SU-DHL-6 (cell line): ENCODE measurements around the gene RRBP1.

Experiments
- H2AFZ ChIP-seq: fragments of 200-600 bp; sonication (generic); 2 replicates; pipeline ENCODE4 v1.6.1; 2014; ENCODE audit warnings: low read depth, mild to moderate bottlenecking, moderate library complexity, mixed read lengths, antibody characterized with exemption, low read length; ENCODE audit not compliant: severe bottlenecking
- H3F3A ChIP-seq: fragments of 200-600 bp; shearing (Covaris generic); 2 replicates; pipeline ENCODE4 v1.6.0; 2016; ENCODE audit warnings: antibody characterized with exemption, mild to moderate bottlenecking; ENCODE audit not compliant: insufficient read depth
- H3K27ac ChIP-seq: fragments of 200-600 bp; sonication (generic); 2 replicates; pipeline ENCODE4 v1.5.1; 2016; ENCODE audit warnings: low read depth, mild to moderate bottlenecking, low read length, moderate library complexity, mixed read lengths
- H3K27me3 ChIP-seq: fragments of 200-600 bp; sonication (generic), shearing (Covaris generic); 2 replicates; pipeline ENCODE4 v1.6.0; 2014; ENCODE audit warnings: mild to moderate bottlenecking, low read length
- H3K36me3 ChIP-seq: fragments of 200-600 bp; sonication (generic); 2 replicates; pipeline ENCODE4 v1.6.1; 2014; ENCODE audit warnings: mild to moderate bottlenecking, low read length, mixed read lengths
- H3K4me2 ChIP-seq: fragments of 300-600, 200-600 bp; shearing (Covaris generic), sonication (generic); 2 replicates; pipeline ENCODE4 v1.6.0; 2014; ENCODE audit warnings: low read length, low read depth, mild to moderate bottlenecking; ENCODE audit not compliant: poor library complexity, severe bottlenecking
- H3K4me3 ChIP-seq: fragments of 200-600 bp; sonication (generic); 2 replicates; pipeline ENCODE4 v1.5.1; 2014; ENCODE audit warnings: antibody characterized with exemption, low read length, mild to moderate bottlenecking, mixed read lengths; ENCODE audit not compliant: insufficient read depth, poor library complexity, severe bottlenecking
- H3K79me2 ChIP-seq: fragments of 200-600 bp; sonication (generic); 2 replicates; pipeline ENCODE4 v1.6.1; 2014; ENCODE audit warnings: mild to moderate bottlenecking, low read length, moderate library complexity; ENCODE audit not compliant: insufficient read depth
- H3K9ac ChIP-seq: fragments of 200-600 bp; sonication (generic); 2 replicates; pipeline ENCODE4 v1.7.0; 2014; ENCODE audit warnings: mild to moderate bottlenecking, low read length
- H3K9me2 ChIP-seq: fragments of 200-600 bp; sonication (generic); replicated peaks from 2 replicates; pipeline ENCODE4 v1.6.1; 2014; ENCODE audit warnings: low read length; ENCODE audit not compliant: insufficient read depth
- H3K9me3 ChIP-seq: fragments of 200-600 bp; sonication (generic); 2 replicates; pipeline ENCODE4 v1.6.1; 2014; ENCODE audit warnings: low read length, mixed read lengths; ENCODE audit not compliant: insufficient read depth
- H4K20me1 ChIP-seq: fragments of 200-600 bp; sonication (generic); 2 replicates; pipeline ENCODE4 v1.6.1; 2014; ENCODE audit warnings: low read depth, mild to moderate bottlenecking, antibody characterized with exemption, low read length, moderate library complexity, mixed read lengths
- EZH2phosphoT487 ChIP-seq: fragments of 200-600 bp; sonication (generic), shearing (Covaris generic); conservative IDR thresholded peaks from 2 replicates; pipeline ENCODE4 v1.6.1; 2018; ENCODE audit warnings: mild to moderate bottlenecking, antibody characterized with exemption, low read length, moderate library complexity, mixed read lengths
- TF ChIP-seq, protein P1 (sequence below): fragments of 200-600 bp; sonication (generic); IDR thresholded peaks from one replicate; pipeline ENCODE4 v1.5.1; 2017; ENCODE audit warnings: antibody characterized with exemption, mild to moderate bottlenecking, low read length, moderate library complexity; ENCODE audit not compliant: insufficient read depth, poor library complexity, severe bottlenecking

RRBP1 gene

DNA sequence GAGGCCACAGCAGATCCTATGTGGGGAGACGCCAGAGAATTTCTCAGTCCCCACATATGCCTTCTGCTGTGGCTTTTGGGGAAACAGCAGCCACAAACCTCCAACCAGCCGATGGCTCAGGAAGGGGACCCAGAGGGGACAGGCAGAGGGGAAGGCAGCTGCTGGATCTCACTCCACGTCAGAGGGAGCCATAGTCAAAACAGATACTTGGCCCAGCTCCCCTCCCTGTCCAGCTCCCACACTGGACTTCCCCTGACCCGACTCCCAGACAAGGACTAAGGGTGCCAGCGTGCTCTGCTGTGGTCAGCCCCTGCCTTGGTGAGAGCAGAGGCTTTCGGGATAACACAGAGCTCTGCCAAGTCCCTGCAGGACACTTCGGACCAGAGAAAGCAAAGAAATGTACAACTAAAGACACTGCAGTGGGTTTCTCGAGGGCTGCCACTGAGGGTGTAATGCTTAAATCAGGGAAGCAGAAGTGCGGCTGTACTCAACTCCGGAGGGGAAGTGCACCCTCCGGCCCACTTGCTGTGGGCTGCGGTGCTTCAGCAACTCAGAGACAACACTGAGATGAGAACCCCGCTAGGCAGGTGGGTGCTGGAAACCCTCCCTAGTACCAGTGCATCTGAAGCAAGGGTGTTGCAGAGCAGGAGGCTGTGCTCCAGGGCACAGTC lies 47.2 kb downstream of the RRBP1 start:
- no peaks in the 10 kb centered on the region for H3K27me3 ChIP-seq
- H3K9me3 ChIP-seq, result no peaks in the 10 kb centered on the region
- no peak overlapping the region for H3K9ac ChIP-seq
- no peaks in the 10 kb centered on the region for H3K9me2 ChIP-seq
- H3K4me2 ChIP-seq, result no peak overlapping the region
- H3K36me3 ChIP-seq, result no peaks in the 10 kb centered on the region
- no peaks in the 10 kb centered on the region for H4K20me1 ChIP-seq
- H3K4me3 ChIP-seq, result no peak overlapping the region
- H3K27ac ChIP-seq, result no peak overlapping the region
- no peaks in the 10 kb centered on the region for H3F3A ChIP-seq
- no peak for TF ChIP-seq EZH2phosphoT487
- TF ChIP-seq, protein P1, sequence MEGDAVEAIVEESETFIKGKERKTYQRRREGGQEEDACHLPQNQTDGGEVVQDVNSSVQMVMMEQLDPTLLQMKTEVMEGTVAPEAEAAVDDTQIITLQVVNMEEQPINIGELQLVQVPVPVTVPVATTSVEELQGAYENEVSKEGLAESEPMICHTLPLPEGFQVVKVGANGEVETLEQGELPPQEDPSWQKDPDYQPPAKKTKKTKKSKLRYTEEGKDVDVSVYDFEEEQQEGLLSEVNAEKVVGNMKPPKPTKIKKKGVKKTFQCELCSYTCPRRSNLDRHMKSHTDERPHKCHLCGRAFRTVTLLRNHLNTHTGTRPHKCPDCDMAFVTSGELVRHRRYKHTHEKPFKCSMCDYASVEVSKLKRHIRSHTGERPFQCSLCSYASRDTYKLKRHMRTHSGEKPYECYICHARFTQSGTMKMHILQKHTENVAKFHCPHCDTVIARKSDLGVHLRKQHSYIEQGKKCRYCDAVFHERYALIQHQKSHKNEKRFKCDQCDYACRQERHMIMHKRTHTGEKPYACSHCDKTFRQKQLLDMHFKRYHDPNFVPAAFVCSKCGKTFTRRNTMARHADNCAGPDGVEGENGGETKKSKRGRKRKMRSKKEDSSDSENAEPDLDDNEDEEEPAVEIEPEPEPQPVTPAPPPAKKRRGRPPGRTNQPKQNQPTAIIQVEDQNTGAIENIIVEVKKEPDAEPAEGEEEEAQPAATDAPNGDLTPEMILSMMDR, result no peak
- H3K79me2 ChIP-seq, result no peaks in the 10 kb centered on the region
- no peak overlapping the region for H2AFZ ChIP-seq

DNA sequence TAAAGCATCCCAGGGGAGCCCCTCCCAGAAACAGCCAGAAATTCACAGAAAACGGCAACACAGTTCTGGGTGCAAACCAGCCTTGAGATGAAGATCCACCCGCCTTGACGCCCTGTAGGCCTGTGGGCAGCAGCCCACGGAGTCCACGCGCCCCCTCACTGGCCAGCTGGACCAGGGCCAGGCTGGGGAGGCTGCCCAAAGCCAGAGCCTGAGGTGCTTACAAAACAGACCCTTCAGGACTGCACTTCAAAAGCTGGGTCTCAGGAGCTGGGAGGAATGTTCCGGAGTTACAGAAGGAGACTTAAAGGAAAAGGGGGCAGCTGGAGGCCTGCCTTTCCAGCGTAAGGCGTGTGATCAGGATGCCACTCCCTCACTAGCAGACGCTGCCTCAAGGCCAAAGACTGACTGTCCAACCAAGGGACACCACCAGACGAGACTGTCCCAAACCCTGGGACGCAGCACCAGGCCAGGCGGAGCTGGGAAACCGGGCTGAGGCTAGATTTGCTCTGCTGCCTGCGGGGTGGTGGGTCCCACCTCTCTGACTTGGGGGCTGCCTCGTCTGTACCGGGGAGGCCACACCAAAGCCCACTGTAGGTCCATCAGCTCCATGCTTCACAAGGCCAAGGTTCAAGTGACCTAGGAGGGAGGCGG lies 48.1 kb downstream of the RRBP1 start:
- no peak overlapping the region for H3K4me2 ChIP-seq
- H3K27me3 ChIP-seq, result no peaks in the 10 kb centered on the region
- no peaks in the 10 kb centered on the region for H3K9me3 ChIP-seq
- H3K4me3 ChIP-seq, result no peak overlapping the region
- H3K9ac ChIP-seq, result no peak overlapping the region
- no peak overlapping the region for H3K27ac ChIP-seq
- no peaks in the 10 kb centered on the region for H3K9me2 ChIP-seq
- no peaks in the 10 kb centered on the region for H4K20me1 ChIP-seq
- TF ChIP-seq, protein P1, result no peak
- TF ChIP-seq EZH2phosphoT487, result no peak
- H3K36me3 ChIP-seq, result no peaks in the 10 kb centered on the region
- no peak overlapping the region for H2AFZ ChIP-seq
- H3K79me2 ChIP-seq, result no peaks in the 10 kb centered on the region
- no peaks in the 10 kb centered on the region for H3F3A ChIP-seq

DNA sequence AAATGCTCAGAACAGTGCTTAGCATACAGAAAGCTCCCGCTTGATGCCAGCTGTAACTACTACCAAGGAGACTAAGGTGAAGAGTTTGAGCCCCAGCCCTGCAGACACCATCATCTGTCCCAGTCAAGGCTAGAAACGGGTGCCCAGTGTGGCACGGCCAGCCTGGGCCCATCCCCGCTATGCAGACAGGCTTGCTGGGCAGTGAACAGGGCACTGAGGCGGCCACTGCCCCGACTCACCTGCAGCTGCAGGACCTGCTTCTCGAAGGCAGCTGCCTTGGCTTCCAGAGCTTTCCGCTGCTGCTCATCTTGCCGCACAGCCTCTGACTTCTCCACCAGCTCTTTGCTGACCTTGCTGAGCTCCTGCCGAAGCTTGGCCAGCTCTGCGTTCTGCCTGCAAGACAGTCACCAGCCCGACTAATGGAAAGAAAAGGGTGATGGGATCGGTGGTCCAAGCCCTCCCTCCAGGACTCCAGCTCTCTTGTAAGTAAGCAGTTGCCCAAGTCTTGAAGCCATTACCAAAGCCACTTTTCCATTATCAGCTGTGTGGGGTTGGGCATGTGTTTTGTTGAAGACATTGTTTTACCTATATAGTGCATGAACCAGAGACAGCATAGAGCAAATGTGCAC lies 48.7 kb downstream of the RRBP1 start:
- Histone ChIP-seq H3K9ac (no peak overlapping the region), H4K20me1 (no peaks in the 10 kb centered on the region), H3F3A (no peaks in the 10 kb centered on the region), H3K4me2 (no peak overlapping the region), H3K27ac (no peak overlapping the region), H3K9me2 (no peaks in the 10 kb centered on the region), H3K4me3 (no peak overlapping the region), H3K79me2 (no peaks in the 10 kb centered on the region), H3K9me3 (no peaks in the 10 kb centered on the region), H3K36me3 (no peaks in the 10 kb centered on the region), H3K27me3 (no peaks in the 10 kb centered on the region), H2AFZ (no peak overlapping the region)
- TF ChIP-seq EZH2phosphoT487, result no peak
- TF ChIP-seq, protein P1, result no peak
